HepG2 (cell line): Measurements from ENCODE around the gene ARHGAP5. TPM values are rescaled to one million over a fixed set of nuclear protein-coding genes. Genes with fewer than 3 reads are reported as not detected.

Experiments used
- ARNT ChIP-seq: fragments of 450-650 bp; IDR thresholded peaks from 2 replicates; pipeline ENCODE4 v1.6.1; 2017
- ATAD3A ChIP-seq: sonication (generic); formaldehyde crosslinking; IDR thresholded peaks from 2 replicates; pipeline ENCODE4 v1.4.0; 2020; ENCODE audit warnings: missing genetic modification reagents
- BHLHE40 ChIP-seq: IDR thresholded peaks from 2 replicates; pipeline ENCODE4 v1.6.1; 2011; ENCODE audit warnings: low read length, improper control_type of control experiment
- CBFB ChIP-seq: sonication (generic); formaldehyde crosslinking; IDR thresholded peaks from 2 replicates; pipeline ENCODE4 v1.4.0; 2020; ENCODE audit warnings: missing genetic modification reagents
- CEBPG ChIP-seq: IDR thresholded peaks from 2 replicates; pipeline ENCODE4 v1.6.1; 2016
- ELF4 ChIP-seq: sonication (generic); formaldehyde crosslinking; IDR thresholded peaks from 2 replicates; pipeline ENCODE4 v1.5.0; 2020; ENCODE audit warnings: missing genetic modification reagents, mild to moderate bottlenecking, moderate library complexity, borderline replicate concordance
- HOXA3 ChIP-seq: sonication (generic); formaldehyde crosslinking; IDR thresholded peaks from 2 replicates; pipeline ENCODE4 v1.5.0; 2020; ENCODE audit warnings: missing genetic modification reagents
- NFRKB ChIP-seq: fragments of 450-650 bp; IDR thresholded peaks from 2 replicates; pipeline ENCODE4 v1.6.1; 2017
- PHF20 ChIP-seq: sonication (generic); formaldehyde crosslinking; IDR thresholded peaks from 2 replicates; pipeline ENCODE4 v1.5.0; 2020; ENCODE audit warnings: mild to moderate bottlenecking, missing genetic modification reagents
- RBM39 ChIP-seq: fragments of 200-400 bp; formaldehyde crosslinking; IDR thresholded peaks from one replicate; pipeline ENCODE4 v1.6.1; 2018; ENCODE audit warnings: antibody characterized with exemption, mild to moderate bottlenecking, low read depth, low read length; ENCODE audit not compliant: poor library complexity, severe bottlenecking
- RCOR2 ChIP-seq: IDR thresholded peaks from 2 replicates; pipeline ENCODE4 v1.6.1; 2016; ENCODE audit warnings: missing biosample characterization, missing genetic modification reagents
- SMC3 ChIP-seq: IDR thresholded peaks from 2 replicates; pipeline ENCODE4 v1.6.1; 2011; ENCODE audit warnings: low read length, improper control_type of control experiment
- SNAPC2 ChIP-seq: sonication (generic); formaldehyde crosslinking; IDR thresholded peaks from 2 replicates; pipeline ENCODE4 v1.8.1; 2022; ENCODE audit warnings: mild to moderate bottlenecking, missing genetic modification reagents
- ZBTB26 ChIP-seq: IDR thresholded peaks from 2 replicates; pipeline ENCODE4 v1.6.1; 2016; ENCODE audit warnings: missing compliant biosample characterization, missing genetic modification reagents, borderline replicate concordance
- ZNF143 ChIP-seq: sonication (generic); formaldehyde crosslinking; IDR thresholded peaks from 2 replicates; pipeline ENCODE4 v1.4.0; 2020; ENCODE audit warnings: missing genetic modification reagents
- ZNF230 ChIP-seq: sonication (generic); formaldehyde crosslinking; IDR thresholded peaks from 2 replicates; pipeline ENCODE4 v1.4.0; 2020; ENCODE audit warnings: mild to moderate bottlenecking, missing genetic modification reagents
- ZNF234 ChIP-seq: sonication (generic); formaldehyde crosslinking; conservative IDR thresholded peaks from 2 replicates; pipeline ENCODE4 v1.5.1; 2020; ENCODE audit warnings: mild to moderate bottlenecking, missing genetic modification reagents
- ZNF282 ChIP-seq: fragments of 450-650 bp; IDR thresholded peaks from 2 replicates; pipeline ENCODE4 v1.6.1; 2018; ENCODE audit not compliant: partially characterized antibody
- ZNF382 ChIP-seq: sonication (generic); formaldehyde crosslinking; IDR thresholded peaks from 2 replicates; pipeline ENCODE4 v1.5.0; 2020; ENCODE audit warnings: missing genetic modification reagents, mild to moderate bottlenecking, borderline replicate concordance
- ZNF569 ChIP-seq: sonication (generic); formaldehyde crosslinking; IDR thresholded peaks from 2 replicates; pipeline ENCODE4 v1.5.0; 2020; ENCODE audit warnings: mild to moderate bottlenecking, missing genetic modification reagents, moderate library complexity, borderline replicate concordance
- ZNF570 ChIP-seq: sonication (generic); formaldehyde crosslinking; IDR thresholded peaks from 2 replicates; pipeline ENCODE4 v1.4.0; 2020; ENCODE audit warnings: mild to moderate bottlenecking, missing genetic modification reagents, borderline replicate concordance
- polyA plus RNA-seq, 8 experiments: library from polyadenylated mRNA; depleted of rRNA in 3 of 8; stranded (reverse) in 7 of 8; unstranded in 1 of 8; fragments of >200 nt; fragmentation: Illumina TruSeq in 4 of 8; extraction: Trizol in 4 of 8; gene quantifications; 2 replicates each; pipeline versions ENCODE4 v1.2.1 to v1.2.3, GENCODE V29; 2011 to 2016; ENCODE audit warnings: low read depth in 4 of 8, missing spikeins in 1 of 8, mixed read lengths in 1 of 8; ENCODE audit not compliant: insufficient read depth in 1 of 8
- total RNA-seq, 5 experiments: library from RNA; depleted of rRNA; stranded (reverse); fragments of >200 nt; fragmentation: Illumina TruSeq; extraction: Trizol; gene quantifications; 2 replicates each; pipeline ENCODE4 v1.2.3, GENCODE V29; 2016; ENCODE audit warnings: low read depth in 1 of 5
- TF ChIP-seq, protein P1 (sequence below): sonication (generic); formaldehyde crosslinking; IDR thresholded peaks from 2 replicates; pipeline ENCODE4 v1.4.0; 2020; ENCODE audit warnings: missing genetic modification reagents, borderline replicate concordance
- TF ChIP-seq, protein P2 (sequence below): sonication (generic); formaldehyde crosslinking; IDR thresholded peaks from 2 replicates; pipeline ENCODE4 v1.5.1; 2020; ENCODE audit warnings: missing genetic modification reagents, mild to moderate bottlenecking, borderline replicate concordance
- TF ChIP-seq, protein P3 (sequence below): sonication (generic); formaldehyde crosslinking; IDR thresholded peaks from 2 replicates; pipeline ENCODE4 v1.5.0; 2020; ENCODE audit warnings: missing genetic modification reagents, mild to moderate bottlenecking, borderline replicate concordance

ARHGAP5 gene
- total and polyA plus RNA-seq, 2 of the 13 experiments (the other 11 are each of a cell fraction or from before 2014, with no cell fraction given) = 33.7 to 144 TPM

GRCh38 chr14:32078023-32078857 lies 1.1 kb downstream of the ARHGAP5 start (continued):
- TF ChIP-seq, protein P1, sequence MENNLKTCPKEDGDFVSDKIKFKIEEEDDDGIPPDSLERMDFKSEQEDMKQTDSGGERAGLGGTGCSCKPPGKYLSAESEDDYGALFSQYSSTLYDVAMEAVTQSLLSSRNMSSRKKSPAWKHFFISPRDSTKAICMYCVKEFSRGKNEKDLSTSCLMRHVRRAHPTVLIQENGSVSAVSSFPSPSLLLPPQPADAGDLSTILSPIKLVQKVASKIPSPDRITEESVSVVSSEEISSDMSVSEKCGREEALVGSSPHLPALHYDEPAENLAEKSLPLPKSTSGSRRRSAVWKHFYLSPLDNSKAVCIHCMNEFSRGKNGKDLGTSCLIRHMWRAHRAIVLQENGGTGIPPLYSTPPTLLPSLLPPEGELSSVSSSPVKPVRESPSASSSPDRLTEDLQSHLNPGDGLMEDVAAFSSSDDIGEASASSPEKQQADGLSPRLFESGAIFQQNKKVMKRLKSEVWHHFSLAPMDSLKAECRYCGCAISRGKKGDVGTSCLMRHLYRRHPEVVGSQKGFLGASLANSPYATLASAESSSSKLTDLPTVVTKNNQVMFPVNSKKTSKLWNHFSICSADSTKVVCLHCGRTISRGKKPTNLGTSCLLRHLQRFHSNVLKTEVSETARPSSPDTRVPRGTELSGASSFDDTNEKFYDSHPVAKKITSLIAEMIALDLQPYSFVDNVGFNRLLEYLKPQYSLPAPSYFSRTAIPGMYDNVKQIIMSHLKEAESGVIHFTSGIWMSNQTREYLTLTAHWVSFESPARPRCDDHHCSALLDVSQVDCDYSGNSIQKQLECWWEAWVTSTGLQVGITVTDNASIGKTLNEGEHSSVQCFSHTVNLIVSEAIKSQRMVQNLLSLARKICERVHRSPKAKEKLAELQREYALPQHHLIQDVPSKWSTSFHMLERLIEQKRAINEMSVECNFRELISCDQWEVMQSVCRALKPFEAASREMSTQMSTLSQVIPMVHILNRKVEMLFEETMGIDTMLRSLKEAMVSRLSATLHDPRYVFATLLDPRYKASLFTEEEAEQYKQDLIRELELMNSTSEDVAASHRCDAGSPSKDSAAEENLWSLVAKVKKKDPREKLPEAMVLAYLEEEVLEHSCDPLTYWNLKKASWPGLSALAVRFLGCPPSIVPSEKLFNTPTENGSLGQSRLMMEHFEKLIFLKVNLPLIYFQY (CRISPR knock-in tag) = no peak
- no peak for TF ChIP-seq ZBTB26 (CRISPR knock-in tag)
- no peak for TF ChIP-seq PHF20
- TF ChIP-seq ZNF382 (CRISPR knock-in tag) = 0 out of 2 replicates have a peak, but pooled peaks have one; percentile 74
- TF ChIP-seq ZNF234 (CRISPR knock-in tag) = no peak
- no peak for TF ChIP-seq NFRKB
- TF ChIP-seq SMC3 = no peak
- no peak; the same call in 1 of the 2 replicates for TF ChIP-seq CEBPG (CRISPR knock-in tag)
- no peak for TF ChIP-seq ZNF570 (CRISPR knock-in tag)
- no peak for TF ChIP-seq ZNF569 (CRISPR knock-in tag)
- TF ChIP-seq SNAPC2 = no peak; the same call in 1 of the 2 replicates
- no peak; the same call in 1 of the 2 replicates for TF ChIP-seq ZNF143 (CRISPR knock-in tag)
- TF ChIP-seq ARNT = no peak
- TF ChIP-seq BHLHE40 = no peak
- TF ChIP-seq ELF4 = 0 out of 2 replicates have a peak, but pooled peaks have one; percentile 13
- TF ChIP-seq, protein P2, sequence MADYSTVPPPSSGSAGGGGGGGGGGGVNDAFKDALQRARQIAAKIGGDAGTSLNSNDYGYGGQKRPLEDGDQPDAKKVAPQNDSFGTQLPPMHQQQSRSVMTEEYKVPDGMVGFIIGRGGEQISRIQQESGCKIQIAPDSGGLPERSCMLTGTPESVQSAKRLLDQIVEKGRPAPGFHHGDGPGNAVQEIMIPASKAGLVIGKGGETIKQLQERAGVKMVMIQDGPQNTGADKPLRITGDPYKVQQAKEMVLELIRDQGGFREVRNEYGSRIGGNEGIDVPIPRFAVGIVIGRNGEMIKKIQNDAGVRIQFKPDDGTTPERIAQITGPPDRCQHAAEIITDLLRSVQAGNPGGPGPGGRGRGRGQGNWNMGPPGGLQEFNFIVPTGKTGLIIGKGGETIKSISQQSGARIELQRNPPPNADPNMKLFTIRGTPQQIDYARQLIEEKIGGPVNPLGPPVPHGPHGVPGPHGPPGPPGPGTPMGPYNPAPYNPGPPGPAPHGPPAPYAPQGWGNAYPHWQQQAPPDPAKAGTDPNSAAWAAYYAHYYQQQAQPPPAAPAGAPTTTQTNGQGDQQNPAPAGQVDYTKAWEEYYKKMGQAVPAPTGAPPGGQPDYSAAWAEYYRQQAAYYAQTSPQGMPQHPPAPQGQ = no peak
- no peak for TF ChIP-seq RBM39
- TF ChIP-seq, protein P3, sequence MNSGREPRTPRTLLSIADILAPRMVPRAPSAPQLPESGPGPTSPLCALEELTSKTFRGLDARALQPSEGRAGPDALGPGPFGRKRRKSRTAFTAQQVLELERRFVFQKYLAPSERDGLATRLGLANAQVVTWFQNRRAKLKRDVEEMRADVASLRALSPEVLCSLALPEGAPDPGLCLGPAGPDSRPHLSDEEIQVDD (CRISPR knock-in tag) = no peak
- TF ChIP-seq ZNF282 = no peak
- TF ChIP-seq ATAD3A (CRISPR knock-in tag) = no peak
- TF ChIP-seq HOXA3 (CRISPR knock-in tag) = peak; percentile 36; the same call in 1 of the 2 replicates
- TF ChIP-seq CBFB (CRISPR knock-in tag) = no peak
- no peak for TF ChIP-seq ZNF230 (CRISPR knock-in tag)
- 0 out of 2 replicates have a peak, but pooled peaks have one; percentile 39 for TF ChIP-seq RCOR2 (CRISPR knock-in tag)
